SU-DHL-6 (cell line): ENCODE measurements around the gene BRD9.
"Not testable (repeated sequence)": the region's sequence is repeated elsewhere in the genome, so short reads cannot be mapped to it uniquely, and the experiment has no call there.

Source experiments
- EZH2phosphoT487 ChIP-seq: fragments of 200-600 bp; sonication (generic), shearing (Covaris generic); conservative IDR thresholded peaks from 2 replicates; pipeline ENCODE4 v1.6.1; 2018; ENCODE audit warnings: mild to moderate bottlenecking, antibody characterized with exemption, low read length, moderate library complexity, mixed read lengths
- TF ChIP-seq, protein P1 (sequence below): fragments of 200-600 bp; sonication (generic); IDR thresholded peaks from one replicate; pipeline ENCODE4 v1.5.1; 2017; ENCODE audit warnings: antibody characterized with exemption, mild to moderate bottlenecking, low read length, moderate library complexity; ENCODE audit not compliant: insufficient read depth, poor library complexity, severe bottlenecking

DNA sequence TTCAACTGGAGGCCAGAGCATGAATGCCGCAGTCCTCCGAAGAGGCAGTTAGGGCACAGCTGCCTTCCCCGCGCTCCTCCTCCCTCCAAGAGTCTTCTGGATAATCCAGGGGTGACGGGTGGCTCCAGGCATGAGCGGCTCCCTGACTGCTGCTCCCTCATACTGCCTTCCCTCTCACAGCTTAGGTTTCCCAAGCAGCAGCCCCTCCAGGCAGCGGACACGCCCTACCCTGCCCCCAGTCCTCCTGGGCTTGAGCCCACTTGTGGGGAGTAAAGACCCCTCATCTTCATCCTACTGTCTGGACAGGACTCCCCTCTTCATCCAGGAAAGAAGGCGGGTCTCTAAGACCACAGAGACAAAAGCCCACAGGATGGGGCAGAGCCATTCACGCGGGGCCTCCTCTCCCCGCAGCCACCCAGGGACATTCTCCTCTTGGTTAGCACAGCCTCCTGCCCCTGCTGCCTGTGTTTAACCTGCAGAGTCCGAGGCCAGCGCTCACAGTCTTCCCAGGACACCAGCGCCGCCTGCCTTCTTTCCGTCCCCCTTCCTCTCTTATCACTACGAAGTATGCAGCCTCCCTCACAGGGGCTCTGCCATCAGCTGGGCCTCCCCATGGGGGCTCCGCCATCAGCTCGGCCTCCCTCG, 47.4 kb downstream of the BRD9 start:
- TF ChIP-seq, protein P1, sequence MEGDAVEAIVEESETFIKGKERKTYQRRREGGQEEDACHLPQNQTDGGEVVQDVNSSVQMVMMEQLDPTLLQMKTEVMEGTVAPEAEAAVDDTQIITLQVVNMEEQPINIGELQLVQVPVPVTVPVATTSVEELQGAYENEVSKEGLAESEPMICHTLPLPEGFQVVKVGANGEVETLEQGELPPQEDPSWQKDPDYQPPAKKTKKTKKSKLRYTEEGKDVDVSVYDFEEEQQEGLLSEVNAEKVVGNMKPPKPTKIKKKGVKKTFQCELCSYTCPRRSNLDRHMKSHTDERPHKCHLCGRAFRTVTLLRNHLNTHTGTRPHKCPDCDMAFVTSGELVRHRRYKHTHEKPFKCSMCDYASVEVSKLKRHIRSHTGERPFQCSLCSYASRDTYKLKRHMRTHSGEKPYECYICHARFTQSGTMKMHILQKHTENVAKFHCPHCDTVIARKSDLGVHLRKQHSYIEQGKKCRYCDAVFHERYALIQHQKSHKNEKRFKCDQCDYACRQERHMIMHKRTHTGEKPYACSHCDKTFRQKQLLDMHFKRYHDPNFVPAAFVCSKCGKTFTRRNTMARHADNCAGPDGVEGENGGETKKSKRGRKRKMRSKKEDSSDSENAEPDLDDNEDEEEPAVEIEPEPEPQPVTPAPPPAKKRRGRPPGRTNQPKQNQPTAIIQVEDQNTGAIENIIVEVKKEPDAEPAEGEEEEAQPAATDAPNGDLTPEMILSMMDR = not testable (repeated sequence)
- TF ChIP-seq EZH2phosphoT487 = not testable (repeated sequence)
